Measurements from ENCODE around the gene PLEKHH3.

The PLEKHH3 gene

DNA sequence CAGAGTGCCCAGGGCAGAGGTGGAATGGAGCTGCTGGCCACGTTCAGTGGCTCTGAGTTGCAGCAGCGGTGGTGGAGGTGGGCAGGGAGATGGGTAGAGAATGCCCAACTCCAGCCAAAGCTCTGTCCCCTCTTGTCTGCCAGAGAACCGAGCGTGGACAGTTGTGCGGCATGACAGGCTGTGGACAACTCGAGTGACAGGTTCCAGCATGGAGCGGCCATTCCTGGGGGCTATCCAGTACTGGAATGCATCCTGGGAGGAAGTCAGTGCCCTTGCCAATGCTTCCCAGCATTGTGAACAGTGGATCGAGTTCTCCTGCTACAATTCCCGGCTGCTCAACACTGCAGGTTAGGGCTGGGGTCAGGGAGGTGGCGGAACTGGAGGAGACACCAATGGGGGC lies 13.8 kb upstream of the PLEKHH3 start:
- no peak for TF ChIP-seq CTCF (IDR thresholded peaks at IDR 0.05; ENCODE audit: insufficient read depth, low read depth, low read length, missing control alignments)
- DNase-seq (ENCODE audit: low read depth) = no peak

GRCh38 chr17:42687707-42688320 lies 11.0 kb upstream of the PLEKHH3 start:
- no peak overlapping the region for H3K4me3 ChIP-seq (ENCODE audit: low read depth, low read length)
- TF ChIP-seq CTCF (IDR thresholded peaks at IDR 0.05; ENCODE audit: insufficient read depth, low read depth, low read length, missing control alignments) = no peak
- DNase-seq (ENCODE audit: low read depth) = no peak

More for the DNA sequence above, 13.8 kb upstream of the PLEKHH3 start:
- H3K4me3 ChIP-seq (ENCODE audit: low read depth, low read length) = no peak overlapping the region

DNA sequence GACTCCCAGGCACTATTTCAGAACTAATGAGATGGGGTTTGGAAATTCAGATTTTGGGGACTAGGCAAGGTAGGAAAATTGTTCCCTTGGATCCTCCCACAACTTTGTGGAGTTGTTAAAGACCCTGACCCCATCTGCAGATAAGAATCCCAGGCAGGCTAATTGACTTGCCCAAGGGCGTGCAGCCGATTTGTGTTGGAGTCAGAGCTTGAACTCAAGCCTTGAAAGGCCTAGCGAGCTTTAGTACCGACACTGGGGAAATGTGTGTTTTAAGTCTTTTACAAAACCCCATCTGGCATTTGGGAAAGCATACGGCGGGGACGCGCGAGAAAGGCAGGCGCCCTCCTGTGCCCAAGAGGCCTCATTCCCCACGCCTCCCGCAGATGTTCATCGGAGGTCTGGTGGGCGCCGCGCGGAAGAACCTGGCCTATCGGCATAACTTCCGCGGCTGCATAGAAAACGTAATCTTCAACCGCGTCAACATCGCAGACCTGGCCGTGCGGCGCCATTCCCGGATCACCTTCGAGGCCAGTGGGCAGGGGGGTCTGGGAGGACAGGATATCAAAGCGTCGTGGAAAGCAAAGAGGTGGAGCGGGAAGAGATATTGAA lies 9.8 kb upstream of the PLEKHH3 start:
- DNase-seq (ENCODE audit: low read depth) = no peak
- TF ChIP-seq CTCF (IDR thresholded peaks at IDR 0.05; ENCODE audit: insufficient read depth, low read depth, low read length, missing control alignments) = no peak
- no peak overlapping the region for H3K4me3 ChIP-seq (ENCODE audit: low read depth, low read length)

- TF ChIP-seq CTCF (IDR thresholded peaks at IDR 0.05; ENCODE audit: insufficient read depth, low read depth, low read length, missing control alignments) = no peak
- no peak overlapping the region for H3K4me3 ChIP-seq (ENCODE audit: low read depth, low read length)
- no peak for DNase-seq (ENCODE audit: low read depth)
Measured at GRCh38 chr17:42685831-42686230, 9.0 kb upstream of the PLEKHH3 start.

DNA sequence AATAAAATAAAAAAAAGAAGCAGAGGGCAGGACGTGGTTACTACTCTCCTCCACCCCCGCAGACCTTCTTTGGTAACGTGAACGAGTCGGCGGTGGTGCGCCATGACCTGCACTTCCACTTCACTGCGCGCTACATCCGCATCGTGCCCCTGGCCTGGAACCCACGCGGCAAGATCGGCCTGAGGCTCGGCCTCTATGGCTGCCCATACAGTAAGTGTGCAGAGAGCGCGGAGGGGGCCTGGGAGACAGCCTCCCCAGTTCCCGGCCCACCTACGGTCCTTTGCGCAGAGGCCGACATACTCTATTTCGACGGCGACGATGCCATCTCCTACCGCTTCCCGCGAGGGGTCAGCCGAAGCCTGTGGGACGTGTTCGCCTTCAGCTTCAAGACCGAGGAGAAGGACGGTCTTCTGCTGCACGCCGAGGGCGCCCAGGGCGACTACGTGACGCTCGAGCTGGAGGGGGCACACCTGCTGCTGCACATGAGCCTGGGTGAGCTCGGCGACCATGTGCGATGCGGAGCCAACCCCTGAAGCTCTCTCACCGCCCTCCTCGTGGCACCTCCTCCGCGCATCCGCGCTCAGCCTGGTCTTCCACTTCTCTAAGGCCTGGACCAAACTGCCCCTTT lies 8.2 kb upstream of the PLEKHH3 start:
- DNase-seq (ENCODE audit: low read depth) = no peak
- no peak overlapping the region for H3K4me3 ChIP-seq (ENCODE audit: low read depth, low read length)
- TF ChIP-seq CTCF (IDR thresholded peaks at IDR 0.05; ENCODE audit: insufficient read depth, low read depth, low read length, missing control alignments) = no peak

- peak overlapping the region; percentile 83 for H3K4me3 ChIP-seq (ENCODE audit: low read depth, low read length)
- DNase-seq (ENCODE audit: low read depth) = peak; percentile 47
- no peak for TF ChIP-seq CTCF (IDR thresholded peaks at IDR 0.05; ENCODE audit: insufficient read depth, low read depth, low read length, missing control alignments)
Measured at GRCh38 chr17:42683407-42684034, 6.7 kb upstream of the PLEKHH3 start.
